Endothelial cell of hepatic sinusoid (primary cell): Measurements from ENCODE around the gene CDH15.

ENCODE experiments used
- in situ Hi-C: cut with HindIII; loops from 2 replicates; pipeline ENCODE4 v1.10.0; 2017; ENCODE audit warnings: low sequenced_read_pairs

The CDH15 gene

DNA sequence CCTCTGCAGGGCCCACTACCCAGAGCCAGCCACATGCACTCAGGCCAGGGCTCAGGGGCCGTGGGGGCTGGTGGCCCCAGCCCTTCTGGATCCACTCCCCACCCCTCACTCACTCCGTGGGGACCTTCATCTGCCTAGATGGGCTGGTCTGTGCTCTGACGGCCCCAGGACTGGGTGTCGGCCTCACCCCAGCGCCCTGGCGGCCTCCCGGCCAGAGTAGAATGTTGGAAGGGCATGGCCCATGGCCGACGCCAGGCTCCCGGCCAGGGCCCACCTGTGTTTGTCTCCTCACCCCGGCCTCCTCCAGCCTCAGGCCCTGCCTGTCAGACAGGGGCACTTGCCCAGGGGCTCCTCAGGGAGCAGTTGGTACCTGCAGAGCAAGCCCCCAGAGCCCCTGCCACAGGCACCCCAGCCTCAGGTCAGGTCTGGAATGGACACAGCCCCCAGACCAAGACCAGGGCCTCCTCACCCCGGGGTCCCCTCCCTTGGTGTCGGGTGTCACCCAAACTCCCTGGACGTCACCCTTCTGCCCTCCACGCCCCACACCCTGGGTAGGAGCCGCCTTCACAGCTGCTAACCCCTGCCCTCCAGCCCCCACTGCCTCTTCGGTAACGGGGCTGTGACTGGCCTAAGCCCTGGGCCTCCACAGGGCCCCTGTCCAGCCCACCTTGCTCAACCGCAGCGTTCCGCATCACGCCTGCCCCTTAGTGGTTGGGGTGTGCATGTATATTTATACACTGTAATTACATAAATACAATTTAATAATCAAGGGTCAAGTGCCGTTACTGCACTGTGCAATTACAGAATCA is 3.0 kb upstream of the CDH15 start:
- in situ Hi-C loops: no loop called here

DNA sequence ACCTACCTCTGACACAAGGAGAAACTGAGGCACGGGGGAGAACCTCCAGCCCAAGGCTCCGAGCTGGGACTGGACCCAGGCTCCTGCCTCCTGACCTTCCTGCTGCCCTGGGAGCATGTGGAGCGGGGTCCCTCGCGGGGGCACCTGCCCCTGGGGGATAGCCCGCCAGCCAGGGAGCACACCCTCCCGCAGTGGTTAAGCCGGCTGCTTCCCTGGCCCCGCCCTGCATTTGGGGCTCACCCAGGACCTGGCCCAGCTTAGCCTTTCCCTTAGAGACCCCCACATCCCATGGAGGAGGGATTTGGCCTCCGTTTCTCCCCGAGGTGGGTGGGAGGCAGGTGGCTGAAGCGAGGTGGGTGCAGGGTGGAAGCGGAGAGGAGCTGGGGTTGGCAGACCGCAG is 1.8 kb upstream of the CDH15 start:
- in situ Hi-C loops: loop anchor here (10.0 kb wide), 1 partner anchor 415 kb away; no protein-coding TSS in a partner anchor

GRCh38 chr16:89170346-89171215 is 967 bp upstream of the CDH15 start:
- in situ Hi-C loops: loop anchor here (10.0 kb wide), 1 partner anchor 416 kb away; no protein-coding TSS in a partner anchor

DNA sequence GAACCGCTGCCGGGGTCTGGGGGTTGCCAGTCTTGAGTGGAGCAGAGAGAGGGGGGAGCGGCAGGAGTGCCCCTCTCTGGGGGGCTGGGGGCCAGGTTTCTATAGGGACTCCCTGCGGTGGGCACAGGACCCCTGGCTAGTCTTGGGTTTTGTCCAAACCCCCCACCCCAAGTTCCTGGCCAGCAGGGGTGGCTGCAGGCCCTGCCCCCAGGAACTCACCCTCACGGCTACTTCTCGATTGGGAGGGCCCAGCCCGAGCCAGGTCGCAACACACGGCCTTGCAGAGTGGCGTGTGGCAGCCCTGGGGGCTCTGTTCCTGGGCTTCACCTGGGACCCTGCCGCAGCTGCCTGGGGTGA is 601 bp downstream of the CDH15 start:
- in situ Hi-C loops: loop anchor here (10.0 kb wide), 1 partner anchor 417 kb away; no protein-coding TSS in a partner anchor

GRCh38 chr16:89172528-89173173 is 1.1 kb downstream of the CDH15 start:
- in situ Hi-C loops: loop anchor here (10.0 kb wide), 1 partner anchor 418 kb away; no protein-coding TSS in a partner anchor

GRCh38 chr16:89173174-89173921 is 1.8 kb downstream of the CDH15 start:
- in situ Hi-C loops: loop anchor here (10.0 kb wide), 1 partner anchor 419 kb away; no protein-coding TSS in a partner anchor

DNA sequence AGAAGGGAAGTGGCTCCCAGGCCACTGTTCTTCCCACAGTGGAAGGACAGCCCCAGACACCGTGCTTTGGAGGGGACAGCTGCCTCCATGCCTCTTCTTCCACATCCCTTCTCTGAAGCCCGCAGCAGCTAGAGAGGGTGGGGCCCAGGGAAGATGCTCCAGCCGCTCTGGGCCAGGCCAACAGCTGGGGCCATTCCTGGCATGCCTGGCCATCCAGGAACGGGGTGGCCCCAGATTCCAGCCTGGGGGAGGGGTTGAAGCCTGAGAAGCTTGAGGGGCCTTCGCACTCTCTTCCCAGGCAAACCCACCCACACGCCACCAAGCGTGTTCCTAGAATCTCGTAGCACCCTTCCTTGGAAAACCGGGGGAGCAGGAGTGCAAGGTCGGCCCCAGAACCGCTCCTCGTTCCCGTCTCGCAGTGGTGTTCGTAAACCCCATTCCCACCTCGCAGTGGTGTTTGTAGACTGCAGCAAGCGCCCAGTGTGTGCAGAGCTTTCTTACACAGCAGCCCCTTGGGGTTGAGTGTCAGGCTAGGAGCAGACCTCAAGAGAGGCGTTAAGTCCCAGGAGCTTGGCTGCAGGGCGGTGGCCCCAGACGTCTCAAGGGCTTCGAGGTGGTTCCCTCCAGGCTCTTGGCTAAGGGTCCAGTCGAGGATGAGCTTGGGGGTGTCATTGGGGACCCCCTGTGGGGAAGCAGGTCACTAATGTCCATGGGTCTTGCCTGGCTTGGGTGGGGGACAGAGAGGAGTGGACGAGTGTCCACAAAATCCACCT is 2.7 kb downstream of the CDH15 start:
- in situ Hi-C loops: loop anchor here (10.0 kb wide), 1 partner anchor 419 kb away; no protein-coding TSS in a partner anchor

- in situ Hi-C loops: loop anchor here (5.0 to 10.0 kb wide), 2 partner anchors 58 to 420 kb away; no protein-coding TSS in a partner anchor
Observed at GRCh38 chr16:89174877-89175276, 3.3 kb downstream of the CDH15 start.

GRCh38 chr16:89175280-89176146 is 4.0 kb downstream of the CDH15 start:
- in situ Hi-C loops: loop anchor here (5.0 to 10.0 kb wide), 2 partner anchors 58 to 421 kb away; no protein-coding TSS in a partner anchor

GRCh38 chr16:89176147-89176690 is 4.7 kb downstream of the CDH15 start:
- in situ Hi-C loops: loop anchor here (5.0 to 10.0 kb wide), 2 partner anchors 59 to 421 kb away; no protein-coding TSS in a partner anchor

DNA sequence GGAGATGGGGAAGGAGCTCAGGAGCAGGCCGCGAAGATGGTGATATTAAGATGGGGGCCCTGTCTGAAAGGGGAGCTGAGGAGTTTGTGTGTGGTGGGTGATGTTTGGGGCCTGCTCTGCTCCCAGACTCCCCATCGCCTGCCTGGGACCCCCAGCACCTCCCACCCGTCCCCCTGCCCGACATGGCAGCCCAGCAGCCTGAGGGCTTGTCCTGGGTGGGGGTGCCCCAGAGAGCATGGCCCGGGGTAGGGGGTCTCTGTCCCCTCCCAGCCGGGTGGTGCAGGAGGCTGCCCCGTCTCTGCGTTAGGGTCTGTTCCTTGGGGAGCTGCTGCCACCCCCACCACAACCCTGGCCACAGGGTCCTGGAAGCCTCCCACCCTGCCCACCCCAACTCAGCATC is 5.2 kb downstream of the CDH15 start:
- in situ Hi-C loops: loop anchor here (5.0 to 10.0 kb wide), 2 partner anchors 59 to 422 kb away; no protein-coding TSS in a partner anchor

DNA sequence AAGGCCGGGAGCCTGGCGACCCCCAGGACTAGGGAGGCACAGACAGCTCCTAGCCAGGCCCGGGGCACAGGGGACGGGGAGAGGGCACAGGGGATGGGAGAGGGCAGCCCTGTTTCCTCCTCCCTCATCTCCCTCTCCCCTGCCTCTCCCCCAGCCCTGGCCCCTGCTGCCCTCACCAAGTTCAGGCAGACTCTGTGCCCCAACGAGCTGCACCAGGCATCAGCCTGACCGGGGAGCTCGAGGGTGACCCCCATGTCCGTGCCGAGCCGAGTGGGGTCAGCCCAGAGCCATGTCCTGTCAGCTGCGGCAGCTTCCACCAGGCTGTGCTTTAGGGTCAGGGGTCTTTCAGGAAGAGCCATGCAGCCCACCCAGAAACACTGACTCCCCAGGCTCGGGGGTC is 6.0 kb downstream of the CDH15 start:
- in situ Hi-C loops: loop anchor here (5.0 to 10.0 kb wide), 2 partner anchors 60 to 423 kb away; no protein-coding TSS in a partner anchor

GRCh38 chr16:89178453-89179147 is 7.1 kb downstream of the CDH15 start:
- in situ Hi-C loops: loop anchor here (5.0 to 10.0 kb wide), 2 partner anchors 61 to 424 kb away; no protein-coding TSS in a partner anchor

- in situ Hi-C loops: loop anchor here (5.0 to 10.0 kb wide), 2 partner anchors 62 to 424 kb away; no protein-coding TSS in a partner anchor
Observed at GRCh38 chr16:89179148-89179484, 7.6 kb downstream of the CDH15 start.

DNA sequence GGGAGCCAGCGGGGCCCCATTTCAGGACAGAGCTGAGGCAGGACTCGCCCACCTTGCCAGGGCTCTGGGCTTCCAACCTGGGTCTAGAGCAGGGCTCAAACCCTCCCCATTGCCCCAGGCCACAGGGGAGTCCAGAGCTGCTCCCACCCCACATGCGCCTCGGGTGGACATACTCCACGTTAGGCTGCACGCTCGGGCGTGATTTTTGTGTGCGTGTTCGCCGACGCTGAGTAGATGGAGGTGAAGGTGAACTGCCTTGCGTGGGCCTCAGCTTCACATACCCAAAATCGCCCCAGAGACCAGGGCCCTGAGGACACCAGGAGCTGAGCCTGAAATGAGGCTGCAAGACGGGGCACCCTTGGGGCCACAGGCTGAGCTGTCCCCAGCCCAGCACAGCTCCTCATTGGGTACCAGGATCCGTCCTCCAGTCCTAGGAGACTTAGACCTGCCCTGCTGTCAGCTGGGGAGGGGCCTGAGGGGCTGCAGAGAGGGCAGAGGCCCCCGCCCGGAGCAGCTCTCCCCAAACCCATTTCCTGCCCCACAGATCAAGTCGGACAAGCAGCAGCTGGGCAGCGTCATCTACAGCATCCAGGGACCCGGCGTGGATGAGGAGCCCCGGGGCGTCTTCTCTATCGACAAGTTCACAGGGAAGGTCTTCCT is 8.2 kb downstream of the CDH15 start:
- in situ Hi-C loops: loop anchor here (5.0 to 10.0 kb wide), 2 partner anchors 62 to 425 kb away; no protein-coding TSS in a partner anchor

DNA sequence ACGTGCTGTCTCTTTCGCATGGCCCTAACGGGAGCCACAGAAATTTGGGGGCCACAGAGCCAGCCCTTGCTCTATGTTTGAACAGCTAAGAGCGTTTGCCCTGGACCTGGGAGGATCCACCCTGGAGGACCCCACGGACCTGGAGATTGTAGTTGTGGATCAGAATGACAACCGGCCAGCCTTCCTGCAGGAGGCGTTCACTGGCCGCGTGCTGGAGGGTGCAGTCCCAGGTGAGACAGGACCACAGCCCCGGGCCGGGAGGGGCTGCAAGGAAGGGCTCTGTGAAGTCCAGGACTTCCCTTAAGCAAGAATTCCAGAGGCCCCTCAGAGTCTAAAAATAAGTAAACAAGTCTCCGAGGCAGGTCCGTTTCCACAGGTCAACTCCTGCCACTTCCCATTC is 11.9 kb downstream of the CDH15 start:
- in situ Hi-C loops: no loop called here
